GM18519 (cell line): ENCODE measurements around the gene PKNOX2.

Experiments used
- ATAC-seq: cut with Tn5 transposase; IDR thresholded peaks from one replicate; pipeline ENCODE4 v1.9.1; 2021; ENCODE audit warnings: mild to moderate bottlenecking, moderate library complexity; ENCODE audit not compliant: unreplicated experiment, low FRiP score

The PKNOX2 gene

DNA sequence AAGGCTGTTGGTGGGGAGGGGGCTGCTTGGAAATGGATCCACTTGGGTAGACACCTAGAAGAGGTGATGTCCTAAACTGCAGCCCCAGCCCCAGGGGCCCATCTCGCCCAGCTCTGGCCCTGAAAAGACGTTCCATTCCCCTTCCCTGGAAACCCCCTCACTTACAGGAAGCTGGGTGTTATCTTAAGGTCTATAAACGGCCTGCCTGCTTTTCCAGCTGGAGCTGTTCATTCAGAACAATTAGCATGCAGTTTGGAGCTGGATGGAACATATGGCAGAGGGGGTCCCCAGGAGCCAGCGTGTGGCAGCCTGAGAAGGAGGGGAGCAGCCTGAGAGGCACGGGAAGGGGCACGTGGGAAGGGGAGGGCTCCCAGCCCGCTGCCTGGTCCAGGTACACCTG lies 139.6 kb downstream of the PKNOX2 start:
- no peak for ATAC-seq

DNA sequence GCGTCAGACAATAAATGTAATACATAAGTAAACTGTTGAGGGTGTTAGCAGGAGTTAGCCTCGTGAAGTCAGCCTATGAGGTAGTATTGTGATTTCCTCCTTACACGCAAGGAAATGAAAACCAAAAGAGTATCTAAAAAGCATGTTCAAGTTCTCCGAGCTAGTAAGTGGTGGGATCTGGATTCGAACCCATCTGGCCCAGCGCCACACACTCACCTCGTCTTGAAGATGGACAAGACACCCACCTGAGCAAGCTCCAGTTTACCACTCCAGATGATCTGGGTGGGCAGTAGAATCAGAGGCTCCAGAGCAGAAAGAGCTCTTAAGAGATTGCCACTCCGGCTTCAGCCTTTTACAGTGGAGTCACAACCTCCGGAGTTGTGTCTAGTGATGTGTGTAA lies 140.3 kb downstream of the PKNOX2 start:
- ATAC-seq = no peak

DNA sequence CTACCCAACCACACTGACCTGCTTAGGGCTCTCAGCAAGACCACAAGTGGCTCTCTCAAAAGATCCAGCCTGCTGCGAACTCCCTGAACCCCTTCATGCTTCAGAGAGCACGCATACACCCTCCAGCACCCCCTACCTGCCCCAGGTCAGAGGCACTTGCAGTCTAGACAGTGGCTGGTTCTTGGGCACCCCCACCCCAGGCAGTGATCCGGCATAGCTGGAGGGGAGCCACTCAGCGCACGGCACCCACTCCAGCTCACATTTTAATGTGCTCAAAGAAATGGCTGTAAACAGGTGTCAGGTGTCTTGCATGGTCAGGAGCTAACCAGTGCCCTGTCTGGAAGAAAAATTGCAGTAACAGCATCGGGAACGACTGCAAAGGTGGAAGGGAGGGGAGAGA lies 140.8 kb downstream of the PKNOX2 start:
- no peak for ATAC-seq

DNA sequence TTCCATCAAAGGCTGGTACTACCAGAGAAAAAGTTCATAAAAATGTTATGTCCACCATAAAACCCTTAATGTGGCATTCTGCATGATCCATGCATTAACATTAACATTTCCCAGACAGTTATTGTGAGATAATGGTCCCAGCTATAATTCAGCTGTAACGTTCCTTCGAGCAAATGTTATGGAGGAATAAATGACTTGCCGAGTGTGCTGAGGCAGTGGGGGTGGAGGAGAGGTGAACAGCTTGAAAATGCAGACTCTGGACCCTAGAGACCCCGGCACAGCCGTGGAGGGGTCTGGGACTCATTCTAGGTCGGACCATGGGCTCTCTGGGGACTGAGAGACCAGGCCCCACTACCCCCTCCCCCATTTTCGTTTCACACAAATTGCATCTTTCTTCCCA lies 141.9 kb downstream of the PKNOX2 start:
- ATAC-seq = no peak

DNA sequence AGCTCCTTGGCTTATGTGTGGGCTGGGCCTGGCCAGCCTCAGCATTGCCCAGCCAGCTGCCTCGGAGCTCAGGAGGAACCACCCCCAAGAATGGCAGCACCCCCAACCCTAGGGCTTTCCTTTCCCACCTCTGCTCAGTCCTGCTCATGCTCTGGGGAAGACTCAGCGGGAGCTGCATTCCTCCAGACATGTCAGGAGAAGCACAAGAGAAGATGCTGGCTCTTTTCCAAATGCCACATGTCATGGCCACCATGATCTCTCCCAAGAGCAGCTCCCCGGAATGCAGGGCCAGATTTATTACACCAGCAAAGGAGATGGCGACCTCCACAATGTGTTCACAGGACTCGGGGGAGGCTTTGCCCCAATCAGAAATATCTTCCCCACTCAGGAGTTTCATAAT lies 143.7 kb downstream of the PKNOX2 start:
- no peak for ATAC-seq

DNA sequence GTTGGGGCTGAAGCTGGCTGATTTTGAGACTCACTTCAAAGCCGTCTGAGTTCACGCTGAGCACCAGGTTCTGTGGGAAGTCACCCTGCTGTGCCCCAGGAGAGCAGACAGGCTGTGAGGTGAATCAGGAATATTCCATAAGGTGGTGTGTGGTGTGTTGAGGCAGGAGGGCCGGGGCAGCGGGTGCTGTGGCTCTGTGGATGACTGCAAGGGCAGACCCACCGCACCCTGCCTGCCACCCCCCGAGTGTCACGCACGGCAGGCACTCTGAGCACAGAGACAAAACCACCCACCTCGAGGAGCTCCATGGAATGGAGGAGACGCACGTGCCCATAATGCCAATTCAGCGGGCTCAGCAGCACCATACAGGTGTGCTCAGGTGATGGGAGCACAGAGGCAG lies 147.8 kb downstream of the PKNOX2 start:
- no peak for ATAC-seq

DNA sequence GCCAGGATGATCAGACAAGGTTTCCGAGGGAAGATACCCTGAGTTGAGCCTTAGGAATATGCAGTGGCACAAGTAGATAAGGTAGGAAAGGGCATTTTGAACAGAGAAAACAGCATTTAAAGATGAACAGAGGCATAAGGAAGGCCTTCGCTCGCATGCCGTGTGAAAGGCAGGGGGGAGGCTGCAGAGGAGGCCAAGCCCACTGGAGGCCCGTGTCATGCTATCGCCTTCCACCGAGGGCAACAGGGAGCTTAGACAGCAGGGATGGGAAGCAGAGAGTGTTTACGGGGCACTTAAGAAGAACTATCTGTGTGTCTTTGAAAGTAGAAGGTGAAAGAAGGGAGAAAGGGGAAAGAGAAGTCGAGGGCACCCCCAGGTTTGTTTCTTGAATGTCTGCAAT lies 148.3 kb downstream of the PKNOX2 start:
- no peak for ATAC-seq

DNA sequence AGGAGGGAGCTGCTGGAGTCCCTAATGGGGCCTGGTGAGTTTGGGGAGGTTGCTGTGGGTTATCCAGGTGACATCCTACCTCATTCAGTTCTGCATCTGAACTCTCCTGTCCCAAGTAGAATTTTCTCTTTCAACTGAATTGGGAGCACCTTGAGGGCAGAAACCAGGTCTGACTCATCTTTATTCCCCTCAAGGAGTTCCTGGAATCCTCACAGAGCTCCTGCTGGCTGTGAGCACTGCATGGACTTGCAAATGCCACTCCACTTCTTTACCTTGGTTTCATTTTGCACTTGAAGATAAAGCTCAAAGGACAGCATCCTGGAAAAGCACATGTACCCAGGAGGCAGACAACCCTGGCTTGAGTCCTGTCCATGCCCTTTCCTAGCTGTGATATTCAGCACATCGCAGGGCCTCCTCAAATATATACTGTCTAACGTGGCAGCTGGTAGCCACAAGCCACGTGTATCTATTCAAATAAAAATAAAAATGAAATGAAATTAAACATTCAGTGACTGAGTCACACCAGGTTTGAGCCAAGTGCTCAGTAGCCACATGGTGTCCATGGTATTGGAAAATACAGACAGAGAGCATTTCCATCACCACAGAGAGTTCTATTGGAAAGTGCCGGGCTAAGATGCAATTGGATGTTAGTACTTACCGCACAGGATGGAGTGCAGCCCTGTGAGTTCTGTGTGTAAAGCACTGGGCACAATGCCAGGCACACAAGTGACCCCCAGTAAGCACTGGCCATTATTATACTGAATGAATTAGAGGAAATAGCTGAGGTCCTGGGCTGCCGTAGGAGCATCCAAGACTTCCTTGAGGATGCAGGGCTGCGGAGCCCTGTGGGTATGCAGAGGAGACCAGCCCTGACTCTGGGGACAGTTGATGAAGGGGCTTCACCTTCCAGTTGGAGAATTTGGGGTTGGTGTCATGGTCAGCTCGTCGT lies 149.0 kb downstream of the PKNOX2 start:
- ATAC-seq = no peak

DNA sequence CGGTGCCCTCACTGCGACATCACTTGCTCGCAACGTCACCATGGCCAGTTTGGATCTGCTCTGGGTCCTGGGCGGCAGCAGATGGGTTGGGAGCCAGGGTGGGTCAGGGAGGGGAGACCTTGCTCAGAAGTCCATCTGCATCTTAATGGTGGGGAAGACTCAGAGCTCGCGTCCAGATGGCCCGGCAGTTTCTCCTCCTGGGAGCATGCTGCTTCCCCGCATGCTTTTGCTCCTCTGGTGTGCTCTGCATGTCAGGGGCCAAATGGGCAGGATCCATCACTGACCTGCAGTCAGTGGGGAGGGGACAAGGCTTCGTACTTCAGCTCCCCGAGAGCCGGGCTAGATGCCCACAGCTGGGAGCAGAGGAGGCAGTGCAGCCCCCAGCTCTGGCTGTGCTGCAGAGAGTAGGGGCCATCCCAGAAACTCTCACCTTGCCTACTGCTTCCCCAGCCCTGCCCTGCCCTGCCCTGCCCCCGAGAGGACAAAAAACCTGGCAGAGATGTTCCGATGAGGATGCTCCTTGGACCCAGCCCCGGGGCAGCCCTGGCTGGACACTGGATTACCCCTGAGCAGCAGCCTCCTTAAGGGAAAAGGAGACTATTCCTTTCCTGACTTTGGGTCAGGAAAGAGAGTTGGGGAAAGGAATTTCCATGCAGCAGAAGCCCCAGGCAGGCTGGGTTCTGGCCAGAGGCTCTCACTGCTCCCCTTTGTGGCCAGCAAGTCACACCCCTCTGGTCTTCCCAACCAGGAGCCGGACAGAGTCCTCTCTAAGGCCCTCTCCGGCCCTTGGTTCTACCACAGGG lies 149.9 kb downstream of the PKNOX2 start:
- ATAC-seq = no peak

DNA sequence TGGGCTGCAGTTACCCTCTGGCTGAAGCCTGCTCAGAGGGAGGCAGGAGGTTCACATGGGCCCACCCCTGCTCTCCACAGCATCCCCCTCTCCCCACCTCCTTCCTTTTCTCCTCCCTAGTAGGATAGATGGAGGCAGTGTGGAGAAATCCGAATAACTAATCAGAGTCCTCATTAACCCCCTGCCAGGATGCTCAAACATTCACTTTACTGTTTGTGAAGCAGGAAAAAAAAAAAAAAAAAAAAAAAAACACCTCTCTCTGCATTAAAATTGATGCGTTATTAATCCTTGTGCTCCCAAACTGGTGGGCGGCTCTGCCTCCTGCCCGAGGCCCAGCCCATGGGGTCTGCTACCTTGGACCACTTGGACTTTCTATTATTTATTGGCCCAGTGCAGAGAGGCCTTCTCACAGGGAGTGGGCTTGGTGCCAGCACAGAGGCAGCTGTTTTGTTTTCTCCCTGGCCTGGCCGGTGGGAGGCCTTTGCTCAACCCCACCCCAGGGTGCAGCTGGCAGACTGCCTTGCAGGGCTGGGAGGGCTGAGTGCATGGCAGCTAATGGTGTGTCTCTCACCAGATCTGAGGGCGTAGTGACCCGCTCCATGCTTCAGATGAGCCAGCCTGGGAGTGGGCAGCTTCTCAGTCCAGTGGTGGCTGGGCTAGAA lies 150.7 kb downstream of the PKNOX2 start:
- ATAC-seq = no peak

DNA sequence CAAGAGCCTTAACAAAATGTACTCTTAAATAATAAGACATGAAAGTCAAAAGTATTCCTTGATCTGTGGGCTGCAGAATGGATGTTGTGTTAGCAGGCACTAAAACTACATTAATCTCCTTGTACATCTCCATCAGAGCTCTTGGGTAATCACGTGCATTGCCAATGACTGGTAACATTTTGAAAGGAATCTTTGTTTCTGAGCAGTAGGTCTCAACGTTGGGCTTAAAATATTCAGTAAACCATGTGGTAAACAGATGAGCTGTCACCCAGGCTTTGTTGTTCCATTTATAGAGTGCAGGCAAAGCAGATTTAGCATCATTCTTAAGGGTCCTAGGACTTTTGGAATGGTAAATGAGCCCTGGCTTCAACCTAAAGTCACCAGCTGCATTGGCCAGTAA lies 152.9 kb downstream of the PKNOX2 start:
- ATAC-seq = no peak

DNA sequence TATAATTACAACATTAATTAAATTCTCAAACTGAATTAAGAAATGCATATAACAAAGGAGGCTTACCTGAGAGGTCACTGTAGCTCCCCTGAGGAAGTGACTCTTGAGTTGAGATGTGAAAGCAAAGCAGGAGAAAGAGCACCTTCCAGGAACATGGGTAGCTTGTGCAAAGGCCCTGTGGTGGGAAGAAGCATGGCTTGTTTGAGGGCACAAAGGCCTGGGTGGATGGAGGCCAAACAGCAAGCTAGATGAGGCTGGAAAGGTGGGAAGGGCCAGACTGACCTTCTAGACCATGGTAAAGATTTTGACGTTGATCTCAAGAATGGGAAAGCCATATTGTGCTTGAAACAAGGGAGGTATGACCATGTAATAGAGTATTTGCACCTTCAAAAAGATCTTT lies 155.1 kb downstream of the PKNOX2 start:
- ATAC-seq = no peak

DNA sequence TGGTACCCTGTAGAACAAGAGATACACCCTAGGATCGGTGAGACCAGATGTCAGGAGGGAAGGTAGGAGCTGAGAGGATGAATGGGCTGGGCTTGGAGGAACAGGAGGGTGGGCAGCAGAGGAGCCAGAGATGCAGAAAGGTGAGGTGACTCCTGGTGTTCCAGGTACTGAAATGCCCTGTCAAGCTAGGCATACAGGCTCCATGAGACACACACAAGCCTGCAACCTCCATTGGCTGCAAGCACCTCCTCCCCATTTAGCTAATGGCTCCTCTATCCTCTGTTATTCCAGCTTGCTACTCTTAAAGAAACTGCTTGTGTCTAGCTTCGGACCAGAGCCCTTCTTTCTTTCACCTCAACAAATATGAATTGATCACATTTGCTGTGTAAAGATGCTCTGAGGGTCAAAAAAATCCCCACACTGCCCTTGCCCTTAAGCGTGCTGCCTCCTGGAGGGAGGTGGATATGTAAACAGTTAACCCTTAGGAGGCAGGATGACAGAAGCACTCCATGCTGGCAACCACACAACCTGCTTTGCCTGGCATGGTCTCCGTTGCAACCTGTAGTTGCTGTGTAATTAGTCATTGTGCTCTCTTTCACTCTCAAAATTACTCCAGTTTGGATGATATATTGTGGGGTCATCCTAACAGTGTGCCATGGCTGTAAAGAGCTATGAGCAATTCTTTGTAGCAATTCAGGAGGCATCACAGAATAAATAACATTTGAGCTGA lies 156.0 kb downstream of the PKNOX2 start:
- ATAC-seq = no peak

DNA sequence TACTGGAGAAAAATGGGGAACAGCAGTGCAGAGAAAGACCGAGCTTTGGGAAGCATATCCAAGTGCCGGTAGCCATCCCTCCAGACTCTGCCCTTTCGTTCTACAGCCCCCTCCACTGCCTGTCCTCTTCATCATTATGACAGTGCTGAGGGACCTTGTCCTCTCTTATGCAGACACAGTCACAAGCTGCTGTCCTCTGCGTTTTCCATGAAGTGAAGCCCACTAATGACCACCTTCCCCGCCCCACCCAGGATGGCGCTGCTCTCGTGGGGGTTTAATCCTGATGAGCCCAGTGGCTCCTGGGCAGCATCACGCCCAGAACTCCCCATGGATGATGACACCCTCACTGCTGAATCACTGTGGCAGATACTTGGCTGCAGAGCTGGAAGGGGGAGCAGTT lies 157.7 kb downstream of the PKNOX2 start:
- ATAC-seq = no peak

DNA sequence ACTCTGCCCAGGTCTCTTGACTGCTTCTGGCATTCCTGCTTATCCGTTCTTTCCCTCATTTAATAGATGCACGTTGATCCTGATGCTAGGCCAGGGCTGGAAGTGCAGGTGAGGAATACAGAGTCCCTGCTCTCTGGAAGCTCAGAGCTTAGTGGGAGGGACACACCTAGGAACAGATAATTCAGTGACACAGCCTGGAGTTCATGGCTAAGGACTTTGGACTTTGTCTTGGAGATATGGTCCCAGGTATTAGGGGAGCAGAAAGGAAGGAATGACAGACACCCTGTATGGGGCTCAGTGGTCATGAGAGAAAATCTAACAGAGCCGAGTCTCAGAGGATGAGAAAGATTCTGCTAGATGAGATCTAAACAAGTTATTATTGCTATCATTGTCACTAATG lies 160.6 kb downstream of the PKNOX2 start:
- no peak for ATAC-seq

DNA sequence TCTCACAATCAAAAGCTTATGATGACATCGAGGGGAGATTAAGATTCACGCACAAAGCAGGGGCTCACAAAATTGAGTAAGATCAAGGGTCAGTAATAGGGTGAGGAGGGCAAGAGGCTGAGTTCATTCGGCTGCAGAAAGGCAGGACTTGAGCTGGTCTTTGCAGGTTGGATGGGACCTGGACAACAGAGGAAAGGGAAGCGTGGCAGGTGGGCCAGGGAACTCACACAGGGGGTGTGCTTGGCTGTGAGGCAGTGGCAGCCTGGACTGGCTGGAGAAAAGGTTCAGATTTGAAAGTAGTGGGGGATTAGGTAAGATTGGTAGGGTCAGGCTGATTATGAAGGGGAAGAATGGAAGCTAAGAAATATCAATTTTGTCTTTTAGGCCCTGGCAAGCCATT lies 161.6 kb downstream of the PKNOX2 start:
- no peak for ATAC-seq

DNA sequence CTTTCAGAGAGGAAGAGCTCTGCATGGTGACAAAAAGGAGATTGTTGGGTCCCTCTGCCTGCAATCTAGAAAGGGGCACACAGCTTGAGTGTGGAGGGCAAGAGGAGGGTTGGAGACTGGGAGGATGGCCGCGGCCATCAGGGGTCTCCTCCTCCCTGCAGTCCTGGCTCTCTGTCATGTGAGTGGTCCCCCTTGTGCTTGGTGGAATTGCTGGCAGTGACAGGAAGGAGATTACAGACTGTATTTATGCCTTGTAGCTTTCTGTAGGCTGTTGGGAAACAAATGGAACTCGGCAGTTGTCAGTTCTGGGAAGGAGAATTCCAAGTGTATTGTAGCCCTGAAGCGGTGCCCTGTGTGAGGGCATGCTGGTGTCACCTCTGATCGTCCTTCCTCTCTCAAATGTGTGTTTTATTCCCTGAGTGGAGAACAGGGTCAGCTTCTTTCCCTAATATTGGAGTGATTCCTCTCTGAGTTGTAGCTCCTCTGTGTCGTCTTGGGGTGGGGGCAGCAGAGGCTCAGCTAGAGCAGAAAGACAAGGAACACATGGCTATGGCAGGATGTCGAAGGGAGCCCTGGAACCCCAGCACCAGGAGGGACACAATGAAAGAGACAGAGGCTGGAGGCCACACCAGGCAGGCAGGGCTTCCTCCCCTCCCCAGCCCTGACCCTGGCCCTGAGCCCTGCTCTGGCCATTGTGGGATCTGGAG lies 163.1 kb downstream of the PKNOX2 start:
- no peak for ATAC-seq

DNA sequence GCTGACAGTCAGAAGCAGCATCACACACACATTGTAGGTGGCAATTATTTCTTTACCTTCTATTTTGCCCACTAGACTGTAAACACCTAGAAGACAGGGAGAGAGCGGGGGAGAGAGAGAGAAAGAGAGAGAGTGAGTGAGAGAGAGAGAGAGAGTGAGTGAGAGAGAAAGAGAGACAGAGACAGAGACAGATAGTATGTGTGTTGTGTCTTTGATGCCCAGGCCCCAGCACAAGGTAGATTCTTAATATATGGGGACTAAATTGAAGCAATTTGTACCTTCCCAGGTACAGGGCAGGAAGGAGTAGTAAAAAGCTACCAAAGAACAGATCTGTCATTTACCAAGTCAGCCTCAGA lies 163.7 kb downstream of the PKNOX2 start:
- ATAC-seq = no peak

DNA sequence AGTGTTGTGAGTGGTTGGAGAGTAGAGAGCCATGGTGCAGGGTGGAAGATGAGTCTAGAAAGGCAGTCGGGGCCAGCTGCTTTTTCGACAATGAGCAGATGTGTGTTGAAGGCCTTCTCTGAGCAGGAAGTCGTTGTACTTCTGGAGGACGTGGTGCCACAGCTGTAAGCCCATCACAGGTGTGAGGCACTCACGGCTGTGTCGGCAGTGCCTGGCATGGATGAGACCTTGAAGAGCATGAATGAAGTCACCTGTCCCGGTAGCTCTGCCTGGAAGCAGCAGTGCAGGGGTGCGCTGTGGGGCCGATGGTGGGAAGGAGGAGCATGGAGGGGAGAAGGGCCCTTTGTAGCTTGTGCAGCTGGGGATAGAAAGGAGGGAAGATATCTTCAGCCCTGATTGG lies 165.2 kb downstream of the PKNOX2 start:
- ATAC-seq = no peak
